Measurements from ENCODE around the gene BTRC. TPM values are rescaled to one million over a fixed set of nuclear protein-coding genes. Genes with fewer than 3 reads are reported as not detected.
"Not testable (repeated sequence)": the region's sequence is repeated elsewhere in the genome, so short reads cannot be mapped to it uniquely, and the experiment has no call there.

Gene BTRC
- 10.3 and 10.7 TPM in 2 replicates for total RNA-seq (2014; rRNA removed; shearing (Covaris generic))

DNA sequence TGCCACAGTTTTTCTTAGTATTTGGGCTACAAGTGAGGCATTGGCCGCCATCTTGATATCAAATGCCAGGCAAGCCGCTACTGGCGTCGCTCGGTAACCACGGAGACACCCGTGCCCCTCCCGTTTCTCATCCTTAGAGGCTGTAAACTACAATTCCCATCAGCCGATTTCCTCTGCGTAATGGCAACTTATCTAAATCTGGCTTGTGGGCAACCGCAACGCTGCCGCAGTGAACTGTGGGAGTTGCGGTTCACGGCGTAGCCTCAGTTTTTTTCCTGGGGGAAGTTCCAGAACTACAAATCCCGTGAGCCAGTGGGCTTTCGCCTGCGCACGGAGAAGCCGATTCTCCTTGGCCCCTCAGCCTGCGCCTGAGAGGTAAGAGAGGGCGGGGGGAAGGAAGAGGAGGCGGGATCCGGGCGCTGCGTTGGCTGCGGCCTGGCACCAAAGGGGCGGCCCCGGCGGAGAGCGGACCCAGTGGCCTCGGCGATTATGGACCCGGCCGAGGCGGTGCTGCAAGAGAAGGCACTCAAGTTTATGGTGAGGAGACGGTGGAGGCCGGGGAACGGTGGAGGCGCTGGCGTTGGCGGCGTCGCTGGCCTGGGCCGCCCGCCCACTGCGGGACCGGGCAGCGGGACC lies at the start of gene BTRC:
Gene BTRC, plus strand, starts transcription at position 474 of the 636 bp plus-strand sequence. Its CDS starts 16 bp downstream, at position 490.
- peak; percentile 99 for DNase-seq (ENCODE audit: low spot score)

DNA sequence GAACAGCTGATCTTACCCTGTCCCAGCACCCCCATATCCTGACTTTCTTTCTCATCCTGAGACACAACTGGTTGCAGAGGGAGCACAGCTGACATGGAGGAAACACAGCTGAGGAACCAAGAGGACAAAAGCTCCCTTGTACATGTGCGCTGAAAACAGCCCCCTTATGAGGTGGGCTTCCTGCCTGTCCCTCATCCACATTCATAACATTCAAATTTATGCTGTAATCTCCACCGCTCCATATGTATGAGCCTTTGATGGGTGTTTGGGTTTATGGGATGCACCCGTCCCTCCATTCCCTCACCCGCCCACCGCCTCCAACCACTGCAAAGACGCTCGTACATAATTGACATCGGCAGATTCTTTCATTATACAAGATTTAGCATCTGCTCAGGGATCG lies 49.6 kb upstream of the BTRC start:
- no peak for DNase-seq (ENCODE audit: low spot score)

DNA sequence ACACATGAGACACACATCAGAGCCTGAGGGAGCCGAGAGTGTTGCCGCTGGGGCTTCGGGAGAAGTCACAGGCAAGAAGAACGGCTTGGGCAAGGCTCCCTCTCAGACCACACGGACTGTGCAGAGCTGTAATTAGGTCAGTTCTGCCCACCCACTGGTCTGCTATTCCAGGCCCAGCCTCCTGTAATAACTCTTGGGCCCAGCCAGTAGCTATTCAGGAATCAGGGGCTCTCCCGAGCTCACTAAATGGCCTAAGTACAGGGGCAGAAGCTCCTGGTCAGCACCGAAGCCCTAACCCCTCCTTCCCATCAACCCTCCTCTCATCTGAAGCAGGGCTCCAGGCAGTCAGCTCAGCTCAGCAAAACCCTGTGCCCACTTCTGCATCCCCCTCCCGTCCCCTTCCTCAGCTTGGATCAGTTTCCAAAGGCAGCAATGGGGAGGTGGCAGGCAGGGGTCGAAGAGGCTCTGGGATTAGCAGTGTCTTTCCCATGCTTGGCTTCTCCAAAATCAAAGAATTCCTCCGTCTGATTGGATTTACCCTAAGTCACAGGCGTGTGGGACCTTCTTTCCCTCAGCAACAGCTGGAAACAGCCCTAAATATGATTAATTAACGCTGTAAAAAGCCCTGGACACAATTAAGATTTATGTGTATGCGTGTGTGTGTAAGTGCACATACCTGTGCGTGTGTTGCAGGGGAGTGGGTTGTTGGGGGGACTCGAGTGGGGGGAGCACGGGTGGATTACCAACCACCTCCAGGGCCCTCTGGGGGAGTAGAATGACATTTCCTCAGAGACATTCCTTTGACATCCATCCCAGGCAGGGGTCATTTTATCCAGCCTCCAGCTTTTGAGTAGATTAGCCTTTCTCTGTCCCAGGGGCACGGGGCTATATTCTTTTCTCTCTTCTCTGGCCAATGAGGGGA lies 48.4 kb upstream of the BTRC start:
- no peak for DNase-seq (ENCODE audit: low spot score)

DNA sequence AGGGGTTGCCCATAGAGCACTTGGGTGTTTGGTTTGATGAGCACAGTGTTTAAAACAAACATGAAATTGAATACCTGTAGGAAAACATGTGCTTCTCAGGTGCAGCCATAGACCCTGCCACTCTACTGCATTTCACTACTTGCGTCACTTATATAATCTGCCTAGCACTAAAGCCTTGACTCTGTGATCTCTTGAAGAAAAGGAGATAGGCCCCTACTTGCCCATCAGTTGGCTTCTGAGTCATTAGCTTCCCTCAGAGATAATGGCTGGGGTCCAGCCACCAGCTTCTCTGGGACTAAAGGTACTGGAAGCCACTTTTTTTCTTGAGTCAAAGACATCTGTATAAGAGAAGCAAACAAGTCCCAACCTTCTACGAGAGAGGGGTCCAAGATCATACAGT lies 45.9 kb upstream of the BTRC start:
- DNase-seq (ENCODE audit: low spot score): no peak

DNA sequence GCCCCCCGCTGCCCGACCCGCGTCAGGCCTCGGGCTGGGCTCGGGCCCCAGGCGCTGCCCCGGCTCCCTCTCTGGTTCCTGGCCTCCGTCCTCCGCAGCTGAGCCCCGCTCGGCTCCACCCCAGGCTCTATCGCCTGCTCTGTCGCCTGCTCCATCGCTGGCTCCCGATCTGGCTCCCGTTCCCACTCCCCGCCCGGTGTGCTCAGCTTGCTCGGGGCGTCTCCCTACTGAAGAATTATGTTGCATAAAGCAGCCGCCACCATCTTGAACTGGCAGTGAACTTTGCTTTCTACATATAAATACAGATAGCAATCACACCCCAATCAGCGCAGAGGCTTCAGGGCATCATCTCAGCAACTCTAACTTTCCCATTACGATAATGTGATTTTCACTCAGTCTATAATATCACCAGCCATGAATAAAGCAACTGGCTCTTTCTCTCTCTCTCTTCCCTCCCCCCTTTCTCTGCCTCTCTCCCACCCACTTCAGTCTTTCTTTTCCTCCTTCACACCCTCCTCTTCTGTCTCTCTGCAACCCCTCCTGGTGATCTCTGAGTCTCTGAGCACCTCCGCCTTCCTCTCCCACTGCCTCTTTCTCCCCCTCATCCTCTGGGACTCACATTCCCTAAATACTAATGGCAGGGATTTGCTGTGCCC lies 43.3 kb upstream of the BTRC start:
- DNase-seq (ENCODE audit: low spot score): no peak

DNA sequence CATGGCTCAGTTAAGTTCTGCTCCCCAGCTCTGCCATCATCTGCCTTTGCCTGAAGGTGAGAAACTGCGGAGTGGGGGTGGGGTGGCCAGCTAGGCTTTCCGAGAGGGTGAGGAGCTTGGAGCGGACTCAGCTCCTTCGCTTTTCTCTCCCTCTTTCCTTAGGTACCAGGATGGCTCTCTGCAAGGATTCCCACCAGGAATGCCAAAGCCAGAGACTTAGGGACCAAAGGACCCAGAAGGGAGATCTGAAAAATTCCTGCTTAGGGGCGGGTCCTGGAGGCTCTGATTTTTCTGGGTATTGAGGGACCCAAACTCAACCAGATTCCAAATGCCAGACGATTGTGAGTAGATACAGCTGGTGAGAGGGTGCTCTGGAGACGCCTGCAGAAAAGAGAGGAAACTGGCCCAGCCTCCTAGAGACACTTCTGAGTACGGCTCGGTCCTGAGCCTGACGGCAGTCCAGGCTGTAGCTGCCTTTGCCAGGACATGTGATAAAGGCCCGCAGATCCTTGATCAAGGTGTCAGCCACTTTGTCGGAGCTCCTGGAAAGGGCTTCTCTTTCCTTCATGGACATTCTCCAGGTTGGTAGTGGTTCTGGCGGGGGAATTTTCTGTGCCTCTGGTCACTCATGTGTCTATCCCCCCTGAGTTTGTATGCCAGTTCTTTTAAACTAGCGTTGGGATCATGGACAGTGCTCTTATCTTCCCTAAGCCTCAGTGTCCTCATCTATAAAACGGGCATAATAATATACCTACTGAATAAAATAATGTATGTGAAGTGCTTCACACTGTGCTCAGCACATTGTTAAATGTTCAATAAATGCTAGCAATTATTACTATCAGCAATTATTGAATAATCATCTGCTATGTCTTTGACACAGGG lies 42.5 kb upstream of the BTRC start:
- DNase-seq (ENCODE audit: low spot score): no peak

DNA sequence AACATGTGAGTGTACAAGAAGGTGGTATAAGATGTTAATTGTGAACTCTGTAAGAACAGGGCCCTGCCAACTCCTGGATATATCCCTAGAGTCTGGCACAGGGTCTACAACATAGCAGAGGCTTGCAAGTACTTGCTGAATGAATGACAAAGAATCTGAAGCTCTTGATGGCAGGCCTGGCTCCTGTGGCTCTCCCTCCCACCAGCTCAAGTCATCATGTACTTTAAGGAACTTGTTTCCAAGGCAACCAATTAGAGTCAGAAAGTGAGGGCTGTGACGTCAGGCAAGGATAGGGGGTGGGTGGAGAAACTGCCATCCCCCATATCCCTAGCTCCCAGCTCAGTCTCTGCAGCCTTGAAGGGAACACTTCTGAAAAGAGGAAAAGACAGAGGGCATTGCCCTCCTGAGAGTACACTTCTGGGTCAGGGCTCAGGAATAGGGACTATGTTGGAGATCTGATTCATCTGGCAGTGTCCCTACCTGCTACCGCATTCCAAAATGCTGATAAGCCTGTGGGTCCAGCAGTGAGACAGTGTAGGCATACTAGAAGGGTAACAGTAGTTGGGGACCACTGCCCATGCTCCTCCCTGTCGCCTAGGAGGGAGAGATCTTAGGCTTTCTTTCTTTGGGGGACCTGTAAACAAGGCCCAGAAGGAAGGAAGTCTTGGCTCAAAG lies 34.6 kb upstream of the BTRC start:
- no peak for DNase-seq (ENCODE audit: low spot score)

DNA sequence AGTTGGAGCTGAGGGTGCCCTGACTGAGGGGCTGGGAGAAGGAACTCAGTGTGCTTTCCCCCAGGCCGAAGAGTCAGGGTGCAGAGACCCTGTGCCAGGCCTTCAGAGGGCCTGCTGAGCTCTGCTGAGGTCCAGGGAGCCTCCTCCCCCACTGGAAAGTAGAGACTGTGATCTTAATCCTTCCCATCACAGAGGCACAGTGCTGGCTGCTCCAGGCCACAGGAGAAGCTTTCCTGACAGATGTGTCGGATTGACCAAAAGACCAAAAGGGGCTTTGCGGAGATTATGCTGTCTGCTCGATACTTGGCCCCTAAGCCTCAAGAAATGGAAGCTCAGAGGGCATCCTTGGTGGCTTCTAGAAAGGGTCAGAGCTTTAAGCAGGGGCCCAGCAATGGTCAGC lies 32.9 kb upstream of the BTRC start:
- no peak for DNase-seq (ENCODE audit: low spot score)

DNA sequence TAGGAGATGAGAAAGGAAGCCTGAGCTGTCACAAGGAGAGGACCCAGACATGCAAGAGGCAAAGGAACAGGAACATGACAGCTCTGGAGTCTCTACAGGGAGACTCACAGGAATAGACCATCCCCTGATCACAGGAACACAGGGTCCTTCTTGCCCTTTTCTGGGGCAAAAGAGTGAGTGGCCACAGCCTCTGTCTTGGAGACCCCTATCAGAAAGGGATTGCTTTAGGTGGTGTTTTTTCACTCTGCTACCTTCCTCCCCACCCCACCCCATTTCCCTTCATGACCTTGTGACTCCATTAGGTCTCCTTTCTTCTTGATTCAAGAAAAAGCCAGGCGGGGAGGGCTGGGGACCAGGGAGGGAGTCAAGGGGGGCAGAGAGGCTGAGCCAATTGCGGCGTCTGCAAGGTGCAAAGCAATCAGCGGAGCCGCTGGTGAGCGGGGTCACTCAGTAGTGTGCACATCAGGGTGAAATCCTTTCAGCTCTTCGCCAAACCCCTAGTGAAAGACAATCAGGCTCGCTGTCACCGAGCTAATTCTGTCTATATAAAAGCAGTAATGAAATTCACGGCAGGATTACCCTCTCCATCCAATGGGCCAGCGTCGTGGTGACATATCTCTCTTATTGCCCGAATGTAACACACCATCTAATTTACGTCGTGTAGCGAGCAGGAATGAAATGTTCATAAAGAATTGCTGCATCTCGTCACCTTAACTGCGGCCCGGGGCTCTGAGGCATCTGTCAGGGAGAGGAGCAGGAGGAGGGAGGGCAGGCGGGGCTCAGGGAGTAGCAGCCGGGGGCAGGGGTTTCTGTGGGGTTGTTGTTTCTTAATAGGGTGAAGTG lies 31.5 kb upstream of the BTRC start:
- DNase-seq (ENCODE audit: low spot score): no peak

DNA sequence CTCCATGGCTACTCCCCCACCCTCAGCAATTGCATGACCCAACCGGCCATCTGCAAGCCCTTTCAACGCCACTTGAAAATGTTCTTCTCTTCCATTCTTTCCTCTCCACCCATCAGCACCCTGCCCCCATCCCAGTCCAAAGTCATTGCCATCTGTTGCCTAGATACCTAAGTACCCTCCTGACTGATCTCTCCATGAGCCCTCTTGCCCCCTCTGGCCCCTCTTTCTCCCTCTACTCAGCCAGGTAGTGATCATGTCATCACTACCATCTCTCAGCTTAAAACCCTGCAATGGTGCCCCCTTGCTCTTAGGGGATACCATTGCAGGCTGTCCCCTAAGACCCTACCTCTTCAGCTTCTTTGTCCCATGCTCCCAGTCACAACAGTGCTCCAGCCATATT lies 30.5 kb upstream of the BTRC start:
- DNase-seq (ENCODE audit: low spot score): no peak

DNA sequence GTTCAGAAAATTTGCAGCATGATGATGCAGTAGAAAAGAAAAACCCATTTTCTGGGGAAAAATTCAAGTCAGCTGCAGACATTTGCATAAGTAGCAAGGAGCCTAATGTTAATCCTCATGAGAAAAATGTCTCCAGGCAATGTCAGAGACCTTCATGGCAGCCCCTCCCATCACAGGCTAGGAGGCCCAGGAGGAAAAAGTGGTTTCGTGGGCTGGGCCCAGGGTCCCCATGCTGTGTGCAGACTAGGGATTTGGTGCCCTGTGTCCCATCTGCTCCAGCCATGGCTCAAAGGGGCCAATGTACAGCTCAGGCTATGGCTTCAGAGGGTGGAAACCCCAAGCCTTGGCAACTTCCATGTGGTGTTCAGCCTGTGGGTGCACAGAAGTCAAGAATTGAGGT lies 26.5 kb upstream of the BTRC start:
- not testable (repeated sequence) for DNase-seq (ENCODE audit: low spot score)

DNA sequence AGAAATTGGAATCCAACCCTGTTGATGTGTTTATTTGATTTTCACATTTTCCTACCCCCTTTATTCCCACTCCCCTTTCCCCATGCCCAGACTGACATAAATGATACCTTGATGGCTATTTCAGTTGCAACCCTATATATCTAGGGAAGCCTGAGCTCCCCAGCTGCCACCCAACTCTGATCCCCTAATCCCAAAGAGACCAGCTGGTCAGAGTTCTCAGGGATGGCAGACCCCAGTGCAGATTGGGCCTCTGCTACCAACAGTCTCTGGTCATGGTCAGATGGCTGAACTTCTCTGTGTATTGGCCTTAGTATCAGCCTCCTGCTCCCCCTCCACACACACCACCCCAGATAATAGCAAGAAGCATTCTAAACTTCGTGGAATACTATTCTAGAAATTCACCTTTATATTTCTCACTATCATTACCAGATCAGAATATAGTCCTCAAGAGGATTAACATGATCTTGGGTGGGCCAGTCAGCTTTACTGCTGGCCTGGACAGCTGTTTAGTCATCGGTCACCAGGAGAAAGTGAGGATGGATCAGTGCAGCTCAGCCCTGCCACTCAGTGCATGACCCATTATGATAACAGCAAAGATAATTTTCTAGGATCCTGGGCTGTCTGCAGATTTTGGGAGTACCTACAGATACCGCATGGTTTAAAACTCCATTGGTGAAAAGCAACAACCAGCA lies 24.5 kb upstream of the BTRC start:
- no peak for DNase-seq (ENCODE audit: low spot score)

DNA sequence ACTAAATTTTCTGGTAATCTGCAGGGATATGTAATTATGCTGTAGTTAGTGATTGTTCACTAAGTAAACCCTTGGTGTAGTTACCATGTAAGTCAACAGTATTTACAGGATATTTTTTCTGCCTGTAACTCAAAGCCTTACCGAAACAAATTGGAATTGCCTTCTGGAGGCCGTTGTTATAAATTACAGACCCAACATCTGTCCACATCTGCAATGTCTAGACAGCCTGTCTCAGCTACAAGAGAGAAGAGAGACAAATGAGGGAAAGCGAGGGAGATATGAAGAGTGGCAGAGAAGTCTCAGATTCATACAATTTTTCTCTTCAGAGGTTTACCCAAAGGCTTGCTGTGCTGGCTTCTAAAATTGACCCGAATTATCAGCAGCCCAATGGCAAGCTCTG lies 23.7 kb upstream of the BTRC start:
- no peak for DNase-seq (ENCODE audit: low spot score)

DNA sequence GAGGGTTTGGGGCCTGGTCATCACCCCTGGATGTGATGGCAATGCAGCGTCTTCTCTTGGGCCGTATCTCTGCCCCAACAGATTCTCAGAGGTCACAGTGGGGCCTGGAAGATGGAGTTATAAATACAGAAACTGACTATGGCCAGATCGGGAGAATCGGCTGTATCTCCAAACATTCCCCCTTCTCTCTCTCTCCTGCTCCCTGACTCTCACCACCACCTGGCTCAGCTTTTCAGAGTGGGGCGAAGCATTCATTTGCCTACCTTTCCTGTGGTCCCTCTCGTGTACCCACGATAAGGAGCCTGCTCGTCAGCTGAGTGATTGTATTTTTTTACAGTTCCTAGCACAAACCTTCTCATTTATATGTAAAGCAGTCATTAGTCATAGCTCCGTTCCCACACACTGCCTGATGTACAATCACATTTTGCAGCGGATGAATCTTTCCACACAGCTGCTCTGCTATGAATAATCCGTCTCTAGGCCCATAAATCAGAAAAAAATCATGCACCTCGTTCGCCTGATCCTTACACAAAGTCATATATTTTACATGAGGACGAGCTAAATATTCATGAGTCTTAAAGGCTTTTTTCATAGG lies 23.2 kb upstream of the BTRC start:
- DNase-seq (ENCODE audit: low spot score): peak; percentile 90

DNA sequence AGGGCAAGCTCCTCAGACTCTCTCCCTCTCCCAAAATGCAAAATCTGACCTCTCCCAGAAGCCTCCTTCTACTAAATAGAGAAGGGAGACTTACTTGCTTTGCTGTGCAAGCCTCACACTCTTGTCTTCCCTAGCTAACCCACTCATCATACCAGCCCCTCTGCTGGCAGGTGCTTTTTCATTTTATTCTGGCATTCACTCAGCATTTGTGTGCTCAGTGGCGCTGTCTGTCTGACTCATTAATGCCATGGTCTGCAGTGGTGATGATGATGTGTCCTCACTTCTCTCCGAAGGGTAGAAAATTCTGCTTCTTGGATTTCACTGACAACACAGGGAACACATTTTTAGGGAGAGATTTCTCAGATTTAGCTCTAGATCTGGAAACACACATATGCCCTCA lies 22.0 kb upstream of the BTRC start:
- DNase-seq (ENCODE audit: low spot score): peak; percentile 54

DNA sequence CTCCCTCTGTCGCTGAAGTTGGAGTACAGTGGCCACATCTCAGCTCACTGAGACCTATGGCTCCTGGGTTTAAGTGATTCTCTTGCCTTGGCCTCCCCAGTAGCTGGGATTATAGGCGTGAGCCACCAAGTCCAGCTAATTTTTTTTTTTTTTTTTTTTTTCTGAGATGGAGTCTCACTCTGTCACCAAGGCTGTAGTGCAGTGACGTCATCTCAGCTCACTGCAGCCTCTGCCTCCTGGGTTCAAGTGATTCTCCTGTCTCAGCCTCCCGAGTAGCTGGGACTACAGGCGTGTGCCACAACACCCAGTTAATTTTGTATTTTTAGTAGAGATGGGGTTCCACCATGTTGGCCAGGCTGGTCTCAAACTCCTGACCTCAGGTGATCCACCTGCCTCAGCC lies 19.7 kb upstream of the BTRC start:
- DNase-seq (ENCODE audit: low spot score): not testable (repeated sequence)

DNA sequence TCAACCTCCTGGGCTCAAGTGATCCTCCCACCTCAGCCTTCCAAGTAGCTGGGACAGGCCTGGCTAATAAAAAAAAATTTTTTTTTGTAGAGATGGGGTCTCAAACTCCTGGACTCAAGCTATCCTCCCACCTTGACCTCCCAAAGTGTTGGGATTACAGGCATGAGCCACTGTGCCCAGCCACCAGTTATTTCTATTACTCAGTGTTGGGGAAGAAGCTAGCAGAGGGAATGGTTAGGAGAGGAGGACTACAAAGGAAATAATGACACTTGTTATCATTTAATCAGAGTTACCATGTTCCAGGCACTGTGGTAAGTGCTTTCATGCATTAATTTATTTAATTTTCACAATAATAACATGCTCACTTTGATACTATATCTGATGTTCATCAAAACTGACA lies 17.6 kb upstream of the BTRC start:
- DNase-seq (ENCODE audit: low spot score): no peak

DNA sequence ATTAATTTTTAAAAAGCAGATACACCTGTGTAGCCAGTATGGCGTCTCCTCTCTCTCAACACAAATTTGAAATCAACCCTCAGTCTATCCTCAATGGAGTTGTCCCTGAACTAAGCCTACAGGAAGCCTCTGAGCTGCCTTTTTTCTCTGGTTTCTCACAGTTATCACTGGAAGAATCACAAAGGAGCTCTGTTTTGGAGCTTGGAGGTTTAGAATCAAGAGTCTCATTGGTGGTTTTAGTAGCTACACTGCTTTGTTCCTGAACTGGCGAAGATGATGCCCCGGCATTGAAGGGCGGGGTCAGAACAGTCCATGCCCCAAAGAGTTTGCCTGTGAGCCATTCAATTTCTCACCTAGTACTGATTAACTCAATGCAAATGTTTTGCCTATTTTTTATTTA lies 16.1 kb upstream of the BTRC start:
- DNase-seq (ENCODE audit: low spot score): no peak

DNA sequence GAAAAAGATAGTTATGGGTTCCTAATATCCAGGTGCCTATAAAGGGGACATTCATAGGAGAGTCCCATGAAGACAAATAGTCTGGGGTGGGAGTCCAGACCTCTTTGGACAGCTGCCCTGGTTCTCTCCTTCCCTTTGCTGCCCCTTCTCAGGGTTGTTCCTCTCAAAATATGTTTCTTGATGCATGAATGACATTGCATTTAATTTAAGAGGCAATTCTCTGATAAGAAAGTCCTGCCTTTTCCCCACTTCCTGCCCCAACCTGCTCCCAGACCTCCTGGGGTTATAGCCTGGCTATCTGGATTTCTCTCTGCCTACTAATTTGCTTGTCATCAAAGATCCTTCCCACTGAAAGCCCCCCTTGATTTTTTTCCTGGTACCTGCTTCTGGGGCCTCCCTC lies 12.5 kb upstream of the BTRC start:
- DNase-seq (ENCODE audit: low spot score): no peak
